Measurements from ENCODE around the gene TMEM163. TPM values are rescaled to one million over a fixed set of nuclear protein-coding genes. Genes with fewer than 3 reads are reported as not detected.

TMEM163 gene
- polyA plus RNA-seq, 1 donor from 2014 or later: 3.5 TPM

DNA sequence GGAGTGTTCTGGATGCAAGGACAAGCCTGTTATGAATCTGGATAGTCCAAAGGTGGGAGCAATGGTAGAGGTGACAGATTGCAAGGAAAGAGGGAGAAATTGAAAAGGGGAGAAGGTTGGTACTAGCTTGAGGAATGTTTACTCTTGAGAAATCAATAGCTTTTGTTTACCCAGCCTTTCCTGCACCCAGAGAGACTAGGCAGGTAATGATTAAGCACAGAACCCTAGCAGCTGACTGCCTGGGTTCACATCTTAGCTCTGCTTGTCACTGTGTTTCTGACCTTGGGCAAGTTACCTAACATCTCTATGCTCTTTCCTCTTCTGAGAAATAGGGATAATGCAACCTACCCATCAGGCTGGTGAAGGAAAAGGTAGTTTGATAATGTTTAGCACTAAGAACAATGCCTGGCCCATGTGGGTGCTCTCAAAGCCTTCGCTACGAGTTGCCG is 286.3 kb downstream of the TMEM163 start:
- H3K79me2 ChIP-seq (replicated peaks; ENCODE audit: insufficient read depth, low read length): no peaks in the 10 kb centered on the region
- TF ChIP-seq MXI1 (conservative IDR thresholded peaks at IDR 0.05; ENCODE audit: poor library complexity, severe bottlenecking) (no peak), SMC3 (conservative IDR thresholded peaks at IDR 0.05; ENCODE audit: poor library complexity) (no peak)
- H3K9me2 ChIP-seq (ENCODE audit: insufficient read depth, low read length): no peaks in the 10 kb centered on the region

DNA sequence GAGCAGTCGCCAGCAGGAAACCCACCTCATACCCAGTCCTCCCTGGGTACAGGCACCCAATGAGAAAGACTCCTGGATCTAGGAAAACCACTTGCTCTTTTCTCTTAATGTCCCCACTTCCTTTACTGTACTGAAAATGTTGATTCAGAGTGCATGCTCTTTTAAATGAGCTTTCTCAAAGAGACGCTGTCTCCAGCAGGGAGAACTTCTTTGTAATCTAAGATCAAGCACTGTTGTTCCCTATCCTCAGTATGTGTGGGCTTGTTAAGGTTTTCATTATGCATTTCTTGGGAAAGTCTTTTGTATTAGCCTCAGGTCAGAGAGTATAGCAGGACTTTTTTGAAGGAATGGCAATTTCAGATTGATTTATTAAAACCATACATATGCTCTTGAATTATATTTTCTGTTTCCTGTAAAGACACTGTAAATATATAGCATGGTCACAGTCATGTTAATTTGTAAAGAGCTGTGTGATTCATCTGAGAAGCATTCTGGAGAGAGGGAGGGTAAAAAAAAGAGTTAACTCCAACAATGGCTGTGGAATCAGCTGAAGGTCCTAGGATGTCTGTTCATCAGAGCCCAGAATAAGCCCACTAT is 286.9 kb downstream of the TMEM163 start:
- H2AFZ ChIP-seq (ENCODE audit: low read depth, low read length): no peak overlapping the region
- H3F3A ChIP-seq (ENCODE audit: insufficient read depth, low read length, poor library complexity, severe bottlenecking): no peaks in the 10 kb centered on the region
- no peaks in the 10 kb centered on the region for H3K27me3 ChIP-seq (ENCODE audit: insufficient read depth, low read depth, low read length)
- H3K4me2 ChIP-seq (ENCODE audit: low read length): no peak overlapping the region
- H3K9me2 ChIP-seq (ENCODE audit: insufficient read depth, low read length): no peaks in the 10 kb centered on the region
- TF ChIP-seq RAD21 (conservative IDR thresholded peaks at IDR 0.05): no peak
- TF ChIP-seq MXI1 (conservative IDR thresholded peaks at IDR 0.05; ENCODE audit: poor library complexity, severe bottlenecking): no peak
- TF ChIP-seq, protein P1, sequence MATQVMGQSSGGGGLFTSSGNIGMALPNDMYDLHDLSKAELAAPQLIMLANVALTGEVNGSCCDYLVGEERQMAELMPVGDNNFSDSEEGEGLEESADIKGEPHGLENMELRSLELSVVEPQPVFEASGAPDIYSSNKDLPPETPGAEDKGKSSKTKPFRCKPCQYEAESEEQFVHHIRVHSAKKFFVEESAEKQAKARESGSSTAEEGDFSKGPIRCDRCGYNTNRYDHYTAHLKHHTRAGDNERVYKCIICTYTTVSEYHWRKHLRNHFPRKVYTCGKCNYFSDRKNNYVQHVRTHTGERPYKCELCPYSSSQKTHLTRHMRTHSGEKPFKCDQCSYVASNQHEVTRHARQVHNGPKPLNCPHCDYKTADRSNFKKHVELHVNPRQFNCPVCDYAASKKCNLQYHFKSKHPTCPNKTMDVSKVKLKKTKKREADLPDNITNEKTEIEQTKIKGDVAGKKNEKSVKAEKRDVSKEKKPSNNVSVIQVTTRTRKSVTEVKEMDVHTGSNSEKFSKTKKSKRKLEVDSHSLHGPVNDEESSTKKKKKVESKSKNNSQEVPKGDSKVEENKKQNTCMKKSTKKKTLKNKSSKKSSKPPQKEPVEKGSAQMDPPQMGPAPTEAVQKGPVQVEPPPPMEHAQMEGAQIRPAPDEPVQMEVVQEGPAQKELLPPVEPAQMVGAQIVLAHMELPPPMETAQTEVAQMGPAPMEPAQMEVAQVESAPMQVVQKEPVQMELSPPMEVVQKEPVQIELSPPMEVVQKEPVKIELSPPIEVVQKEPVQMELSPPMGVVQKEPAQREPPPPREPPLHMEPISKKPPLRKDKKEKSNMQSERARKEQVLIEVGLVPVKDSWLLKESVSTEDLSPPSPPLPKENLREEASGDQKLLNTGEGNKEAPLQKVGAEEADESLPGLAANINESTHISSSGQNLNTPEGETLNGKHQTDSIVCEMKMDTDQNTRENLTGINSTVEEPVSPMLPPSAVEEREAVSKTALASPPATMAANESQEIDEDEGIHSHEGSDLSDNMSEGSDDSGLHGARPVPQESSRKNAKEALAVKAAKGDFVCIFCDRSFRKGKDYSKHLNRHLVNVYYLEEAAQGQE (IDR thresholded peaks at IDR 0.05; ENCODE audit: borderline replicate concordance): no peak
- TF ChIP-seq POLR2AphosphoS5 (IDR thresholded peaks at IDR 0.05): no peak
- TF ChIP-seq, protein P2, sequence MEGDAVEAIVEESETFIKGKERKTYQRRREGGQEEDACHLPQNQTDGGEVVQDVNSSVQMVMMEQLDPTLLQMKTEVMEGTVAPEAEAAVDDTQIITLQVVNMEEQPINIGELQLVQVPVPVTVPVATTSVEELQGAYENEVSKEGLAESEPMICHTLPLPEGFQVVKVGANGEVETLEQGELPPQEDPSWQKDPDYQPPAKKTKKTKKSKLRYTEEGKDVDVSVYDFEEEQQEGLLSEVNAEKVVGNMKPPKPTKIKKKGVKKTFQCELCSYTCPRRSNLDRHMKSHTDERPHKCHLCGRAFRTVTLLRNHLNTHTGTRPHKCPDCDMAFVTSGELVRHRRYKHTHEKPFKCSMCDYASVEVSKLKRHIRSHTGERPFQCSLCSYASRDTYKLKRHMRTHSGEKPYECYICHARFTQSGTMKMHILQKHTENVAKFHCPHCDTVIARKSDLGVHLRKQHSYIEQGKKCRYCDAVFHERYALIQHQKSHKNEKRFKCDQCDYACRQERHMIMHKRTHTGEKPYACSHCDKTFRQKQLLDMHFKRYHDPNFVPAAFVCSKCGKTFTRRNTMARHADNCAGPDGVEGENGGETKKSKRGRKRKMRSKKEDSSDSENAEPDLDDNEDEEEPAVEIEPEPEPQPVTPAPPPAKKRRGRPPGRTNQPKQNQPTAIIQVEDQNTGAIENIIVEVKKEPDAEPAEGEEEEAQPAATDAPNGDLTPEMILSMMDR (IDR thresholded peaks at IDR 0.05; ENCODE audit: poor library complexity, severe bottlenecking): no peak
- no peak for TF ChIP-seq TAF1 (IDR thresholded peaks at IDR 0.05; ENCODE audit: low read depth)
- no peaks in the 10 kb centered on the region for H4K20me1 ChIP-seq (ENCODE audit: insufficient read depth)
- H3K9me3 ChIP-seq (ENCODE audit: low read length): no peaks in the 10 kb centered on the region
- H3K4me3 ChIP-seq (ENCODE audit: low read length): no peak overlapping the region
- no peaks in the 10 kb centered on the region for H3K36me3 ChIP-seq (ENCODE audit: insufficient read depth, low read length)
- no peak overlapping the region for H3K27ac ChIP-seq (ENCODE audit: low read length)
- no peaks in the 10 kb centered on the region for H3K79me2 ChIP-seq (replicated peaks; ENCODE audit: insufficient read depth, low read length)
- no peak overlapping the region for H3K9ac ChIP-seq (ENCODE audit: low read length)

More for the DNA sequence above, 286.3 kb downstream of the TMEM163 start:
- Histone ChIP-seq H3K9ac (ENCODE audit: low read length) (no peak overlapping the region), H3K4me3 (ENCODE audit: low read length) (no peak overlapping the region), H4K20me1 (ENCODE audit: insufficient read depth) (no peaks in the 10 kb centered on the region), H3K4me2 (ENCODE audit: low read length) (no peak overlapping the region), H3K27ac (ENCODE audit: low read length) (no peak overlapping the region), H3F3A (ENCODE audit: insufficient read depth, low read length, poor library complexity, severe bottlenecking) (no peaks in the 10 kb centered on the region), H3K9me3 (ENCODE audit: low read length) (no peaks in the 10 kb centered on the region), H3K27me3 (ENCODE audit: insufficient read depth, low read depth, low read length) (no peaks in the 10 kb centered on the region), H3K36me3 (ENCODE audit: insufficient read depth, low read length) (no peaks in the 10 kb centered on the region), H2AFZ (ENCODE audit: low read depth, low read length) (no peak overlapping the region)

DNA sequence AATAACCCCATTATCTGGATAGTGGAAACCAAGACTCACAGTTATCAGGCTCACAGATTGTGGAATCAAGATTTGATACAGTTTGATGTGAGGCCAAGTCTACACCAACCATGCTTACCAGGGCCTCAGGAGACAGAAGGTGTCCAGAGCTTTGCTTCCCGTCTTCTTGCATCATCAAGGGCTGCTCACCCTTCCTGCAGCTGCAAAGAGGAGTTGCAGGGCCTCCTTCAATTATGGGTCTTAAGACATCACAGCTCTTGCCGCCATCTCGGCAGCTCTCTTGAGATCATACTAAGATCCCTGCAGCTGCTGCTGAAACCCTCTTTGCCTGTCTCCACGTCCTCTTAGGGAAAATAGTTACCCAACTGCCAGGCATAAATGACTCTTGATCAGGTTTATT is 288.9 kb downstream of the TMEM163 start:
- Histone ChIP-seq H4K20me1 (ENCODE audit: insufficient read depth) (no peaks in the 10 kb centered on the region), H3K27me3 (ENCODE audit: insufficient read depth, low read depth, low read length) (no peaks in the 10 kb centered on the region), H3K36me3 (ENCODE audit: insufficient read depth, low read length) (no peaks in the 10 kb centered on the region), H3K9me3 (ENCODE audit: low read length) (no peaks in the 10 kb centered on the region), H3K79me2 (replicated peaks; ENCODE audit: insufficient read depth, low read length) (no peaks in the 10 kb centered on the region), H3K4me2 (ENCODE audit: low read length) (no peak overlapping the region), H2AFZ (ENCODE audit: low read depth, low read length) (no peak overlapping the region), H3F3A (ENCODE audit: insufficient read depth, low read length, poor library complexity, severe bottlenecking) (no peaks in the 10 kb centered on the region), H3K27ac (ENCODE audit: low read length) (no peak overlapping the region), H3K9ac (ENCODE audit: low read length) (no peak overlapping the region), H3K4me3 (ENCODE audit: low read length) (no peak overlapping the region), H3K9me2 (ENCODE audit: insufficient read depth, low read length) (no peaks in the 10 kb centered on the region)
- TF ChIP-seq POLR2AphosphoS5 (IDR thresholded peaks at IDR 0.05): no peak
- TF ChIP-seq MXI1 (conservative IDR thresholded peaks at IDR 0.05; ENCODE audit: poor library complexity, severe bottlenecking): no peak
- TF ChIP-seq, protein P2 (IDR thresholded peaks at IDR 0.05; ENCODE audit: poor library complexity, severe bottlenecking): no peak
- TF ChIP-seq, protein P1 (IDR thresholded peaks at IDR 0.05; ENCODE audit: borderline replicate concordance): no peak
- TF ChIP-seq TAF1 (IDR thresholded peaks at IDR 0.05; ENCODE audit: low read depth): no peak
- no peak for TF ChIP-seq RAD21 (conservative IDR thresholded peaks at IDR 0.05)
- no peak for TF ChIP-seq EZH2 (IDR thresholded peaks at IDR 0.05; ENCODE audit: borderline replicate concordance, insufficient read depth, low read length, poor library complexity, severe bottlenecking)
- TF ChIP-seq EP300 (conservative IDR thresholded peaks at IDR 0.05; ENCODE audit: poor library complexity, severe bottlenecking): no peak
- TF ChIP-seq SMC3 (conservative IDR thresholded peaks at IDR 0.05; ENCODE audit: poor library complexity): no peak
